GM12801 (cell line): ENCODE data around the gene CXCR4.

Source experiments
- TF ChIP-seq, protein P1 (sequence below): IDR thresholded peaks from one replicate; pipeline ENCODE4 v1.5.1; 2011; ENCODE audit warnings: control low read depth; ENCODE audit not compliant: insufficient read length; ENCODE audit errors: extremely low read depth

CXCR4 gene

DNA sequence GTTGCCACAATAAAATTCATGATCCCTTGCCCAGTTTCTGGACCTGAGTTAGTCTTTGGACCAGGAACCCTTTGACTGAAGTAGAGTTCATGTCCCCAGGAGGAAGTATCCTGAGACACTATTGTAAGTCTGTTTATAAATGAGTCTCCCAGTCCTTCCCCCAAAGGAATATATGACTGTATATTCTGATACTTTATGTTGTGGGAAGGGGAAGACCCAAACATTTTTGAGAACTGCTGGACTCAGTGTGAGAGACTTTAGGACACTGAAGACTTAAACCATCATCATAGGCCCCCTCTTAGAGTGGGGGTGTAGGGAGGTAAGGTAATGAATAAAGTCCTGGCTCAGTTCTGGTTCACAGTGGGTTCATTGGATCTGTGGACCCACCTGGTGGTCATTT is 28.6 kb upstream of the CXCR4 start:
- TF ChIP-seq, protein P1, sequence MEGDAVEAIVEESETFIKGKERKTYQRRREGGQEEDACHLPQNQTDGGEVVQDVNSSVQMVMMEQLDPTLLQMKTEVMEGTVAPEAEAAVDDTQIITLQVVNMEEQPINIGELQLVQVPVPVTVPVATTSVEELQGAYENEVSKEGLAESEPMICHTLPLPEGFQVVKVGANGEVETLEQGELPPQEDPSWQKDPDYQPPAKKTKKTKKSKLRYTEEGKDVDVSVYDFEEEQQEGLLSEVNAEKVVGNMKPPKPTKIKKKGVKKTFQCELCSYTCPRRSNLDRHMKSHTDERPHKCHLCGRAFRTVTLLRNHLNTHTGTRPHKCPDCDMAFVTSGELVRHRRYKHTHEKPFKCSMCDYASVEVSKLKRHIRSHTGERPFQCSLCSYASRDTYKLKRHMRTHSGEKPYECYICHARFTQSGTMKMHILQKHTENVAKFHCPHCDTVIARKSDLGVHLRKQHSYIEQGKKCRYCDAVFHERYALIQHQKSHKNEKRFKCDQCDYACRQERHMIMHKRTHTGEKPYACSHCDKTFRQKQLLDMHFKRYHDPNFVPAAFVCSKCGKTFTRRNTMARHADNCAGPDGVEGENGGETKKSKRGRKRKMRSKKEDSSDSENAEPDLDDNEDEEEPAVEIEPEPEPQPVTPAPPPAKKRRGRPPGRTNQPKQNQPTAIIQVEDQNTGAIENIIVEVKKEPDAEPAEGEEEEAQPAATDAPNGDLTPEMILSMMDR = no peak

DNA sequence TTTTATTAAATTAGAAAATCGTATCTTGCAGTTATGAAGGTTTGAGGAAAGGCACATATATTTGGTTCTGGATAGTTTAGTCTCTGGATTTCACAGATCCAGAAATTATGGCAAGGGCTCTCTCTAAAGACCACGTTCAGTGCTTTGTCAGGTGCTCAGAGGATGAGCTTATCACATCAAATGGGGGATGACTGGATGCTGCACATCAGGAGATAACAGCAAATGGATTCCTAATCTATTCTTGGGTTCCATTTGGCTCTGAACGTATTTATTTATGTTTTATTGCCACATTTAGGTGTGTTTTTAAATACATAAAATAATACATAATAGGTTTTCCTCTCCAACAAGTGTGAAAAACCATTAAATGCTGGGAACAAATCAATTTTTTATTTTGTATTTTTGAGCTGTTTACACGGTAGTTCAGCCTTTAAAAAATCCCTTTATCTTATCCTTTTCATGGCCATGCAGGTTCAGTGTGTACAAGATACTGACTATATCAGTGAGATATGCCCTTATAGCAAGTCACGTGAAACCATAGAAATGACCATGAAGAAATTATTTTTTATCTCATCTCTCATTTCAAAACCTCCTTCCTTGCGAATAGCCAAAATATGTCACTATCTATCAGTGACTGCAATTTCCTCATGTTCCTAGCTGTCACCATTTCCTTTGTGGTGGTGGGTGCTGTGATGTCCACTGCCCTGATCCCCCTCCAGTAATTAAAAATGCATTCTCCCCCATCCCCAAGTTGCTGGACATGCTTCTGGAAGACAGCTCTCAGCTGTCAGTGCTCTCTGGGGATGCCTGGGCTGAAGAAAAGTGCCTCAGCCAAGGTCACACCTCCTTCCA is 25.9 kb upstream of the CXCR4 start:
- TF ChIP-seq, protein P1 = no peak

DNA sequence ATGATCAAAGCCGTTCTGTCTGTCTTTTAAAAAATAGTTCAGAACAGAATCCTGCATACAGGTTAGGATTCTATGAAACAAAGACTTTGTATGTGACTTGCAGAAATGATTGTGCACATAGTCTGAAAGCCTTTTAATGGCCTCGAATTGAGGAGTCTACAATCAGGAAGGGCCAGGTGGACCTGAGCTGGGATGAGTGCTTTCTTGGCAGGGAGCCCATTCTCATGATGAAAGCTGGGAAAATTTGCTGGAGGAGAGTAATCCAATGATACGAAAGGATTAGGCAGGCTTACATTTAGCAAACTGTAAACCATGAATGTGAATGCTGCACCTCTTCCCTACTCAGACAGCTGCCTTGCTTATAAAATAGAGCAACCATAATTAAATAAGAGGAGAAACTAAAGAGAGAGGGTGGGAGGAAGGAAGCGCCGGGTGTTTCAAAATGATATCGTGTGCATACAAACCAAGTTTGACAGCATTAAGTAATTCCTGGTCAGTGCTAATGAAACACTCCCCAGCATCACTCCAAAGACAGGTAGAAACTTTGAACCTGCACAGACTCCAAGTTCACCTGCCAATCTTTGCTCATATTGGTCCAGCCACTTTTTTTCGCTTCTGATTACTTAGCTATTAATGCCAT is 23.7 kb upstream of the CXCR4 start:
- TF ChIP-seq, protein P1 = no peak

DNA sequence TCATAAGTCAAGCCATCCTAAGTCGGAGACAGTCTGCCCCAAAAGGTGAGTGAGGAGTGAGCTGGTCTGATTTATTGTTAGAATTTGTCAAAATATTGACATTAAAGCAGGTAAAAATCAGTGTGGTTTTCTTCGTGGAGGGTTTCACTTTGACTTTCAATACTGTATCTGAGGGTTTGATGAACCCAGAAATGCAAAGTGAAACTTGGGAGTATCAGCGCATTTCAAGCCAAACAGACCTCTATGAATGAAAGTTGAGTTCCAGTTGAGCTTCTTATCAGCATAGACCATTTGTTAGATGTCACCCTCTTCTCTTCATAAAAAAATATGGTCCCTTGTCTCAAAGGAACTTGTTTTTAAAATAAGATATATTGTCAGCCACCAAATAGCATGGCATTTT is 21.7 kb upstream of the CXCR4 start:
- TF ChIP-seq, protein P1 = no peak

DNA sequence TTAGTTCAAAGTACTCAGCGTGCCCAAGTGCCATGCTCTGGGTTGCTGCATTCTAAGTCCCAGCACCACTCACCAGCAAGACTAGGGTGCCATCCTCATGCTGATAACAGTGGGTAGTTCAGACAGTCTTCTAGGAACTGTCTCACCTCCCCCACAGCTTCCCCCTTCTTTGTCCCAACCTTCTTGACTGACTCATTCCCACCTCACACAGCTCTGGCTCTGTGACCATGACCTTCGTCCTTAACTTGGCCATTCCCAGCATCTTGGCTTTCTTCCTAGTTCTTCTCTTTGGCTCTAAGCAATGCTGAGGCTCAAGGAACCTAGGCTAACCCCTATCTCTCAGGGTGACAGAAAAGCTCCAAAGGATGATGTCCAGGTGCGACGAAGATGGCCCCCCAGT is 20.0 kb upstream of the CXCR4 start:
- TF ChIP-seq, protein P1 = no peak

DNA sequence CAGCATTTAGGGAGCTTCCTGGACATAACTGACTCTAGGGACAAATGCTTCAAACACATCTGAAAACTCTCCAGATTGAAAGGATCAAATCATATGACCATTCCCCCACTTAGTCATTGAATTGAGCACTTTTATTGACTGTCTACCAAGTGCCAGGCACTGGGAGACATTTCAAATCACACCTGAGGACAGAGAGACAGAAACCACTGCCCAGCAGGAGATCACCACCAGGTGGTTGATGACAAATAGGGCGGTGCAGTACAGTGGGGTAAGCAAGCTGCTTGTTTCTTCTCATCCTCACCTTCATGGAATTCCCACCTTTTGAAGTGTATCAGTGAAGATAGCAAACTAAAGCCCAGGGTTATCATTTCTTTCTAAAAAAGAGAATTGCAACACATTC is 19.0 kb upstream of the CXCR4 start:
- TF ChIP-seq, protein P1 = no peak

DNA sequence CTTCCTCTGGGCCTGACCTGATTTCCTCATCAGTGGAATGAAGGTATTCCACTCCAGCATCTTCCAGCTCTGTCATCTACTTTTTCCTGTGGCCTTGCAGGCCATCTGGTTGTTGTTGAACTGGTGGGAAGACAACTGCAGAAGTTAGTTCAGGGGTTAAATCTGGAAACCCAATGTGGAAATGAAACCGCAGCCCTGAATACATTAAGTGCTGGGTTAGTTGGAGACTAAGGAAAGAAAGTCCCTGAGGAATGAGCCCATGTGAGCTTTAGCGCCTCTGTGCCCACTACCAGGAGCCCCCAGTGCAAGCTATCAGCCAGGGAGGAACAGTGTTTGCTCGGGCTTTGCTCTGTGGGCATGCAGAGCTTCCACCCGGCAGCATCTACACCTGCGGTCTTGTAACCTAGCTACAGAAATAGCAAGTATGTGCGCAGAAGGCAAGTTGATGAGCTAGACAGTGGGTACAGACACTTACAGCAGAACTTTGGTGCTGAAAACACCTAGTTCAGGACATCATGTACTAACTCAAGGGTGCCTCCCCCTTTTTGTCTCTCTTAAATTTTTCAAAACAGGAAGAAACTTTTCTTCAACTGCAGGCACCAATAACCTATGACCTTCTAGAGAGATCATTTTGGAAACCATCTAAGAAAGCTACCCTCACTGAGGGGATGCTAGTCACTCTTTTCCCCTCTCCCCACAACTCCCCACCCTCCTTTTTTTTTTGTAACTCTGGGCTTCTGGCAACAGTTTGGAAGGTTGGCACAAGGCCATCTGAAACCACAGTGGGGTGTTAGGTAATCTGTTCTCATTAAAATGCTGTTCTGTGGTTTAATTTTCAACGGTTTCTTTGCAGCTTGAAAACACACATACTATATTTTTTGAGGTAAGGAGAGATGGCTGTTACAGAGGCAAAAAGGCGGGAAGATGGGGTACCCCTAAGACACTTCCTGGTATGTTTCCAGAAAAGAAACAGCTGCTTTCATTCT is 18.3 kb upstream of the CXCR4 start:
- TF ChIP-seq, protein P1 = no peak
